Retina (tissue), 1 donor: ENCODE measurements around the gene SMC1A.
"Not testable (repeated sequence)": the region's sequence is repeated elsewhere in the genome, so short reads cannot be mapped to it uniquely, and the experiment has no call there.

Source experiments
- DNase-seq: peaks from one replicate; pipeline ENCODE4 v3.0.0-alpha.2; 2016

The SMC1A gene

DNA sequence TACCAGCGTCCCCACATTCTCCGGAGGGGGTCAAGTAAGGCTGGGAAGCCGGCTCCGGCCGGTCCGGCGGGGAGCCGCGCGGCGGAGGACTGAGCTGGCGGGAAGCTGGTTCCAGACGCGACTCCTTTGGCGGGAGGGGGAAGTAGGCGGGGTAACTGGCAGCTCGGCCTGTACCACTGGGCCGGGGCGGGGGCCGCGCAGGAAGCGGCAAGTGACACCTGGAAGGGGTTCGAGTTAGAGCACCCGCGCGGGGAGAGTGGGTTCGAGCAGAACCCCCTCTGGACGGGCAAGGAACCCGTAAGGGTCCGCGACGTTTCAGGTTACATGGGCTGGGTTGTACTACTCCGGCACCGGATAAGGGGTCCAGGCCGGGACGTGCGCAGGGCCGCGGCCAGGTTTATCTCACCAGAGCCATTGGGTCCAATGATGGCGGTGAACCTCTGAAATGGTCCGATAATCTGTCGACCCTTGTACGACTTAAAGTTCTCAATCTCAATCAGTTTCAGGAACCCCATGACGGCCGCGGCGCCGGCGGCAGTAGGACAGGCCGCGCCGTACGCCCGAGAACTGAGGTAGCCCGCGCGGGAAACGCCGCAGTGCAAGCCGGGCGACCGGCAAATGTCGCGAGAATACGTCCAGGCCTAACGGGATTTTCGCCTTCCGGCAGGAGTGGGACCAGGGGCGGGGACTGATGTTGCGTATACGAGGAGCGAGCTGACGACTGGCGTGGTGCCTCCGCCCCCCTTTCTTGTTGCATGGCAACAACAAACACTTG lies at the start of gene SMC1A:
TSS of gene SMC1A (minus strand) at position 569 of the 775 bp plus-strand sequence. CDS start at position 515, 54 bp downstream.
- peak; percentile 97 for DNase-seq

DNA sequence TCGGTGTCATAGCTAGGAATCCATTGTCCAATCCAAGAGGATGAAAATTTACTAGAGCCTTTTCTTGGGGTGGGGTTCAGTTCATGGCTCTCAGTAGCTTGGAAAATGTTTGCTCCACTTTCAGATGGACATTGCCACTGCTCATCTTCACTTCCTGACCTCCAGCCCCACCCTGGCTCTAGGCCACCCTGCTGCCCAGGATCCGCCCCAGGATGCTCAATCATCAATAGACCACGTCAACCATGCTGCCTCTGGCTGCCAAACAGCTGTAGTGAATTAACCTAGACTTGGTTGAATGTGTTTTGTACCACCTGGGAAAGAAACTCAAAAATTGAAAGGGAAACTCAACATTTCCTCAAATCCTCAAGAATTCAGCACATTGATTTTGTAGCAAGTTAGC lies 48.9 kb upstream of the SMC1A start:
- no peak for DNase-seq

DNA sequence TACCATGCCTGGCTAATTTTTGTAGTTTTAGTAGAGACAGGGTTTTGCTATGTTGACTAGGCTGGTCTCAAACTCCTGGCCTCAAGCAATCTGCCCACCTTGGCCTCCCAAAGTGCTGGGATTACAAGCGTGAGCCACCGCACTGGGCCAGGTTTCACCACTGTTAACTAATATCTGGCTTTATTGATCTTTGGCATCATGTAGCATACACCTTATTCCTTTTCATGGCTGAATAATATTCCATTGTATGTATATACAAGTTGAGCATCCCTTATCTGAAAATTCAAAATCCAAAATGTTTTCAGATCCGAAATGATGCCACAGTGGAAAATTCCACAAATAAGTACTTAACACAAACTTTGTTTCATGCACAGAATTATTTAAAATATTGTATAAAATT lies 46.2 kb upstream of the SMC1A start:
- not testable (repeated sequence) for DNase-seq

DNA sequence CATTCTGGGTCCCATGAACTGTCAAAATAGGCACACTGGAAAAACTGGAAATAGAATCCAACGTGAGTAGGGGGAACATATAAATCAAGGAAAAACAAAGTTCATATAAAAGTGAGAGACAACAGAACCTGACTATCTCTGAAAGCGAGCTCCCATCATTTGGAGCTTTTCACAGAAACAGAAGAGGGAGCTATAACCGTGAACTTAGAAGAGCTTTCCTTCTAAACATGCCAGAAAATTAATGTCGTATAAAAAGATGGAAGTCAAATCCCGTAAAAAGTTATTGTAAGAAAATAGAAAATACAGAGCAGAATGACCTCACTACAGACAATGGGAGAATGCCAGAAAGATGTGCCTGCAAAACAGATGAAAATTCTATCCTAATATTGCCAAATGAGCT lies 35.6 kb upstream of the SMC1A start:
- no peak for DNase-seq

DNA sequence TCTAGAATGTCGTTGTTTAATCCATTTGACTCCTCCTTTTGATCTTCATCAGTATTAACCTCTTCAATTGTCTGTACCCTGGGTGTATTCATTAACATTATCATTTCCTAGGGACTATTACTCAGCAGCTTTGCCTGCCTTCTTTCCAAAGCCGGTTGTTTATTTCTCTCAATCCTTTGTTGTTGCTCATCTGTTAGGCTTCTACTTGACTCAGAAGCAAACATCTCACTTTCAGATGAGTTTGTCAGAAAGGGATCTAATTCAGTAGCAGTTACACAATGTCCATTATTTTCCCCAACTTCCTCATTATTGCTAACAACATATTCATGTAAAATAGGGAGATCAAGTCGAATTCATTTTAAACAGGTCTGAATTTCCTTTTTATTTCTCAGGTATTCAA lies 33.8 kb upstream of the SMC1A start:
- DNase-seq: no peak

DNA sequence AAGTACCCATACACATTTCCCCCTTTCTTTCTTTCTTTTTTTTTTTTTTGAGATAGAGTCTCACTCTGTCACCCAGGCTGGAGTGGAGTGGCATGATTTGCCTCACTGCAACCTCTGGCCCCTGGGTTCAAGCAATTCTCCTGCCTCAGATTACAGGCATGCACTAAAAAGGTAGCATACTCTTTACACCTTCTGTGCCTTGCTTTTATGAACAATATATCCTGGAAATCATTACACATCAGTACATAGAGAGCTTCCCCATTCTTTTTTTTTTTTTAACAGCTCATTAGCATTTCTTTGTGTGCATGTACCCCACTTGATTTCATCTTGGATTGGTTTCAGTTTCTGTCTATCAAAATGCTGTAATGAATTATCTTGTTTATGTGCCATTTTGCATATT lies 30.4 kb upstream of the SMC1A start:
- no peak for DNase-seq

DNA sequence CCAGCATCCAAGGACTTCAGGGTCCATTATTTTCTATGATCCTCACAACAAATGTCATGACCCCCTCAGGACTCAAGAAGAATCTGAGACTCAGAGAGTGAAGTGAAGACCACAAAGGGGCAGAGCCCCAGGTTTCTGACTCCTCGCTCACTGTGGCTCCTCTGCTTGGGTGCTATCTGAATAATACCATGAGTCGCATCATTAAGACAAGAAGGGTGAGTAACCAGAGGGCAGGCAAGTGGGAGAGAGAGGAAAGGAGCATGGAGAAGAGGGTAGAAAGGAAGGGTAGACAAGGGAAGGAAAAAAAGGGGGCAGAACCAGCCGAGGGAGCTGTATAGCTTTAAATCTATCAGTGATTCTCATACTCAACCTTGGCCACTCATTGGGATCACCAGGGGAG lies 27.2 kb upstream of the SMC1A start:
- no peak for DNase-seq

DNA sequence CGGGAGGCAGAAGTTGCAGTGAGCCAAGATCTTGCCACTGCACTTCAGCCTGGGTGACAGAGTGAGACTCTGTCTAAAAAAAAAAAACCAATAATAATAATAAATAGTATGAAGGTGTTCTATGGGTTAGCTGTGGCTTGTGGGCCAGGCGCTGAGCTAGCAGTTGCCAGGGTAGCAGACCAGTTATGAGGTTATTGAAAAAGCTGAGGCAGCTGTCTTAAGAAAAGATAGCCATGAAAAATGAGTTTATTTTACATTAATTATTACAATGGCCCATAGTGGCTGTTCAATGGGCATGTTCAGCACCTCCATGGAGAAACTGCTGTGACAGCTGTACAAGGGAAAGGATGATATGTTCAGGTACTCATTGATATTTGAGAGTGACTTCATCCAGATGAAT lies 25.0 kb upstream of the SMC1A start:
- no peak for DNase-seq

DNA sequence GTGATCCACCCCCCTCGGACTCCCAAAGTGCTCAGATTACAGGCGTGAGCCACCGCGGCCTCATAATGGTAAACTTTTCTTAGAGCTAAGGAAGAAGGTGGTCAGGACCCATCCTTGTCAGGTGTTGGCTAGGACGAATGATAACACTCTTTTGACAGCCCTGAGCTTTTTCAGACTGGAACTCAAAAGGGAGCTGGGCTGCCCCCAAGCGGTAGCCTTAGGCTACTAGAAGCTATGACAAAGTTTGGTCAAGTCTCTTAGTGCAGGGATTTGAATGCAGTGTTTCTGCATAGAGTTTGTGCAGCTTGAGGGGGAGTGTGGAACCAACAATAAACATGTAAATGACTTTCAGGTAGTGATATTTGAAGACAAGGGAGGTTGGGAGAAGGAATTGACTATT lies 23.5 kb upstream of the SMC1A start:
- DNase-seq: peak; percentile 11

DNA sequence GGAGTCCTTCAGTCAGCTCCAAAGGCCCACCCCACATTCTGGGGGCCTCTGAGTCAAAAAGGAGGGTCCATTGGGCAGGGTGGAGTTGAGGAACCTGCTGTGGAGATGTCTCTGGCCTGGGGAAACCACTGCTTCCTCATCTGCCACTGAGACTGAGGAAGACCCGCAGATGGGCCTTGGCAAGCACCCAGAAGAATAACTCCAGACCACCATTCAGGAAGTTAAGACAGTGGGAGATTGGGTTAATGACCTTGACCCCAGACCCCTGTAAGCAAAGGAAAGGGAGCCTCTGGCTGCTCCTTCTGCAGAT lies 19.8 kb upstream of the SMC1A start:
- DNase-seq: no peak

DNA sequence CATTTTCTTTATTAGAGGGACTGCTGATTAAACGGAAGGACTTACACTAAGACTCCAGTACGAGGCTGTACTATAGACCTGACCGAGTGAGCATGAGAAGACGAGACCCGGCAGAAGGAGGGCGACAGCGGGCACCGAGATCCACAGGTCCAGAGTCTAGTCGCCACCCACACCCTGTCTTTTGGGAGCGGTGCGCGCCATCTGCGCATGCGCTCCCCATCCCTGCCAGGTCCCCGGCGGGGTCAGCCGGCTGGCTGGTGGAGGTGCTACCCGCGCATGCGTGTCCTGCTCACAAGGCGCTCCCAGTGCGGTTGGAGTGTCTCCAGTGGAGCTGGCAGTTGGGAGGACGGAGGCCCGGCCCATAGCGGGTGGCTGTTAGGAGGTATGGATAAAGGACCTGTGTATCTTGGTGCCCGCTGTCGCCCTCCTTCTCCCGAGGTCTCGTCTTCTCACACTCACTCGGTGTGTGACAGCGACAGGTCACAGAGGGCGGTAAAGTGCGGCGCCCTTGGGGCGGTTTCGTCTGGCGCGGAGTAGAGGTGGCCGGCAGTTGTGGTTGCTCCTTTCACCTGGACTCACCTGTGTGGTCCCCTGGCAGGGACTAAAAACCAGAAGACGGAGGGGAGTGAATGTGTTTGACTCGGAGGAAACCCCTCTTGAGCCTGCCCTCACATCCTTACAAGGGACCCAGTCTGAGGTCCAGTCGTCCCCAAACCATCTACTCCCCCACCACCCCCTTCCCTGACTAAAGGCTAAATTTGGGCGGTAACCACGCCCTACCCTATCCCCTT lies 19.3 kb upstream of the SMC1A start:
- DNase-seq: peak; percentile 82

DNA sequence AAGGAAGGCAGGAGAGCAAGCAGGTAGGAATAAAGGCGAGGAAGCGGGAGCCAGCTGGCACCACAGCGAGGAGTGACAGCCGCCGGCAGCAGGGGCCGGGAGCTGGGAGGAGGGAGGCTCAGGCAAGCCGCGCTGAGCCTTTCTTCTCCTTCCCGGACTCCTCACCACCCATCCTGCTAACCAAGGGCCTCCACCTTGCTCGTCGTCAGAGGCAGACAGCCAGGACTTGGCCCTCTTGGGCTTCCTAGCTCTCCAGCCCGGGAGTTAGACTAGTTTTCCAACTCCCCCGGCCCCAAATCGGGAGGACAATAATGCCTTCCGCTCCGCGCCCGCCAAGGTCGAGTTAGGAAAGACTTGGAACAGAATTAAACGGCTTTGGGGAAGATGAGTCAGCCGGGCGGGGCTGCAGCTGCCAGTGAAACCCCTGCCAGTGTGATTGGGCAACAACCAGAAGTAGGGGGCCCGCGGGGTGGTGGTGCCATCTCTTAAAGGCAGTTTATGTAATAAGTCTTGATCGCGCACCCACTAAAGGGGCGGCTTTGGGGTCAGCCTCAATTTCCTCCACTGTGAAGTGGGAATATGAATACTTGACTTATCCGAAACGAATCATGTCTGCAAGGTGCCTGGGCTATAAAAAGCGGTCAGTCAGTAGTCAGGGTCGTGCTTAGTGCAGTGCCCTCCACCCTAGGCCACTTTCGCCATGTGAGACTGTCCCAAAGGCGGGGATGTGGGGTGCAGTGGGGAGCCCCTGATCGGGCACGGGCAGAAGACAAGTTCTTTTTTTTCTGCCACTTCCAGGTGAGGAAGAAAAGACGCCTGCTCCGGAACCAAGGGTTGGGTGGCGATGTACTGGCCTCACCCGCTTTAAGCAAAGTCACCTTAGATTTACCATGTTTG lies 18.4 kb upstream of the SMC1A start:
- peak; percentile 38 for DNase-seq

DNA sequence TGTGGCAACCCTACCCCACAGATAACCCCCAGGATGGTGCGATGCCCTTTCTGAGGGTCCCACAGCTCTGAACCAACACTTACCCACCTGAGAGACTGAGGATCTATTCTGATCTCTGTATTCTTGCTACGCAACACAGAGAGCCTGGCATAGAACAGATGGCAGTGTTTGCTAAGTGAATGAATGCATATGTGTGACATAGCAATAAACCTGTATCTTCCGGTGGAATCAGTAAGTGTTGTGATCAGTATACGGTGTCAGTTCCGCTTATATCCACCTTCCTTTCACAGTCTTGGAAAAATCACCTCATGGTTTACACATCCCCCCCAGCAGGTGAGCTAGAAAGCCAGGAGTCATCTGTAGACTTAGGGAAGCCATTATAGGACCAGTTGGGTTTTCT lies 17.6 kb upstream of the SMC1A start:
- DNase-seq: no peak

DNA sequence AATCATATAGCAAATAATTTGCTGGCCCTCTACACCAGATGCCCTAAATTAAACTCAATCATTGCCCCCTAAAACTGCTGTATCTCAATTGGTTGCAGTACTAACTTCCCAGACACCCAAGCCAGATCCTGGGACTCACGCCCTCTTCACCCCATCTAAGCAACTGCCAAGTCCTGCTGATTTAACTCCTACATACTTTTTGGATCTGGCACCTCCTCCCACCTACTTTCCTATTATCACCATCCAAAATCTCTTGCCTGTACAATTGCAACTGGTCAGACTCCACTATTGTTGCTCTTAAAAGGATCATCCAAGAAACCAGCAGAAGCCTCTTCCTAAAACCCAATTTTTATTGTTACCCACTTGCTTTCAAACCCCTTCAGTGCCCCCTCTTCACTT lies 16.4 kb upstream of the SMC1A start:
- no peak for DNase-seq

DNA sequence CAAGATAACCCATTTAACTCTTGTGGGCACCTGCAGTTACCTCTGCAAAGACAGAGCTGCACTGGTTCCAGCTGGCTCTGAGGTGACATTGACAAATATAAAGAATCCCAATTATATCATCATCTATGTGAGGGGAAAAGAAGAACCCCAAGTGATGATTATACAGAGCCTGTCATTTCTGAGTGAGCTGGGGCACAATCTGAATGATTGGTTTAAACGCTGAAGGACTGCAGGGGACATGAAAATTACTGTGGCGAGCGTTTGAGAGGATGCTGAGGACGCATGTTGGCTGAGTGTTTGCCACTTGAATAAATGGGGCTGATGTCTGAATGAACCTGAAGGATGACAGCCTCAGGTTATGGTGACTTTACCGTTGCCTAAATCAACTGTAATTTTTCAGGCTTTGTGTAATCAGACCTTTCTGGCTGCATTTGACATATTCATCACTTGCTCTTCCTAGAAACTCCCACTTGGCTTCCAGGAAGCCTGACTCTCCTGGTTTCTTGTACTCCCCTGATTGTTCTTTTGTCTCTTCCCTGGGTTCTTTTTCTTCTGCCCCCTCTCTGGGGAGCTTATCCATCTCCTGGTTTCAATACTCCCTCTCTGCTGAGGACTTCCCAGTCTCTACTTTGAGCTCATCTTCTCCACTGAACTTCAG lies 15.8 kb upstream of the SMC1A start:
- no peak for DNase-seq

DNA sequence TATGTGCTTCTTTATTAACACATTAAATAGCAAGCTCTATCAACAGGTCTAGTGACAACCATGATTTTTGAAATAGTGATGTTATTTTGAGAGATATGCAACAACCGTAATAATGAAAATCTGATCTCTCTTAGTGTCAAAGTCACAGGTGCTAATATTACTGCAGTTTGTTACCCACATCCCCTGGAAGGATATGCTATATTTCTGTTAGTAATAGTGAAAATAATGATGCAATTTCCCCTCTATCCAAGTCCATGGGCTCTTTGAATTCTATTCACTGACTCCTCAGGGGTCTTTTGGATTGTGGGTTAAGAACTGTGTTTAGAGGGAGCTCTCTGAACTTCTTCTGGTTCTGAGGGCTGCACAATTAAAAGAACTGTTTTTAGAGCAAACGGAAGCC lies 14.8 kb upstream of the SMC1A start:
- no peak for DNase-seq

DNA sequence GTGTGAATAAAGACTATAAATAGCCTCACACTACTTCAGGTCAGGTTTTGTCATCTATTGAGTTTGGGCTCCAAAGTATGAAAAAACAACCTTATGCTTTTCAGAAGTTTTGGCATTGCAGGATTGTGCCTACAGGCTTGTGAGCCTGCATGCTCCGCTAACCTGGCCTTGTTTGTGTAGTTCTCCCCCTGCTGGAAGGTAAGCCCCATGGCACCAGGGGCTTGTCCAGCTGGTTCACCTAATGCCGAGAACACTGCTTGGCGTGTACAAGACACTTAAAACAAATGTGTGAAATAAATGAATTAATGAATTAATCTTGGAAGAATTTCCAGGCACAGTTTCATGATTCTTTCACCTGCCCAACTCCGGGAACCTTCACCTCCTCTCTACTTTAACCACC lies 13.5 kb upstream of the SMC1A start:
- peak; percentile 61 for DNase-seq

DNA sequence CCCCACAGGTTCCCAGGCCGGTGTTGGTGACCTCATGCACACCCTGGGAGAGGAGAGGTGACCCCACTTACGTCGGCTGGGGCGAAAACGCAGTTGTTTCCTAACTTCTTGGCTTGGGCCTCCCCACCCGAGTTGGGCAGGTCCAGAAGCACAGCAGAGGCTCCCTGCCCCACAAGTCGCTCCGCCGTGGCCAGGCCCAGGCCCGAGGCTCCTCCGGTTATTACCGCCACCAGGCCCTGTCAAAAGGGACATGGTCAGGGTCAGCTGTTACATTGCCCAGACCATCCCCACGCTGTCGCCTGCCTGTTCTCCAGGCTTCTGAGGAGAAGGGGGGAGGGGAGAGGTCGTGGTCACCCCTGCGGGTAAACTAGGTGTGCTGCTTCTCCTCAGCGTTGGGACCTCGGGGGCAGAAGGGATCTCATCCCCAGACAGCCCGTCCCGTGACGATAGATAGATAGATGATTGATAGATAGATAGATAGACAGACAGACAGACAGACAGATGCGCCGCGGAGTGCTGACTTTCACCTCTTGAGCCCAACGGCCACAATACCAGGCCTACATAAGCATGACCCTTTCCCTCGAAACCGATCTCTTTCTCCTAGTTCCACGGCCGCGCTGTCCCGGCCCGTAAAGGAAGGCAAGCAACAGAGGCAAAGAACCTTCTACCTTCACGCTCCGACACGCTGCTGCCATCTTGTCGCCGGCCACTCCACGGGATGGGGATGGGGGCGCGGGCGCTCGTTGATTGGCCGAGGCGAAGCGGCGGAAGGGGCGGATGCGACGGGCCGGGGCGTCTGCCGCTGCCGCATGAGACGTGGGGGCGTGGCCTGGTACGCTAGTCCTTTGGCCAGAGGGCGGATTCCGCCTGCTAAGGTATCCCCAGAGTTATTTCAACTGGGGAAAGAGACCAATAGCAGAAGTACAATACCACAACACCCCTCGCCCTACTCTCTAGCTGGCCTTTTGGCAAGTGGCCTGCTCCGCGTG lies 11.5 kb upstream of the SMC1A start, which contains the start of gene HSD17B10:
TSS of gene HSD17B10 (minus strand) at position 720 of the 989 bp plus-strand sequence. CDS start at position 695, 25 bp downstream.
- DNase-seq: peak; percentile 82

DNA sequence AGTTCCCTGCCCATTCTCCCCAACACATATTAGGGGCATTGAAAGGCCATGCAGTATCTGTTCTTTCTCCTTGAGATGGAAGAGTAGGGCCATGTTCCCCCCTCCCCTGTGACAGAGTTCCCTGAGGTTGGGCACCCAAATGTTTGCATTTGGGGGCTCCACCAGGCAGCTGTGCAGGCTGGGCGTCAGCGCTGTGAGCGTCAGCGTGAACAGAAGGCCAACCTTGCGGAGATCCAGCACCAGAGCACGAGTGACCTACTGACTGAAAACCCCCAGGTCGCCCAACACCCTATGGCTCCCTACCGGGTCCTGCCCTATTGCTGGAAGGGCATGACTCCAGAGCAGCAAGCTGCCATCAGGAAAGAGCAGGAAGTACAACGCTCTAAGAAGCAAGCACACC lies 7.8 kb upstream of the SMC1A start:
- no peak for DNase-seq

DNA sequence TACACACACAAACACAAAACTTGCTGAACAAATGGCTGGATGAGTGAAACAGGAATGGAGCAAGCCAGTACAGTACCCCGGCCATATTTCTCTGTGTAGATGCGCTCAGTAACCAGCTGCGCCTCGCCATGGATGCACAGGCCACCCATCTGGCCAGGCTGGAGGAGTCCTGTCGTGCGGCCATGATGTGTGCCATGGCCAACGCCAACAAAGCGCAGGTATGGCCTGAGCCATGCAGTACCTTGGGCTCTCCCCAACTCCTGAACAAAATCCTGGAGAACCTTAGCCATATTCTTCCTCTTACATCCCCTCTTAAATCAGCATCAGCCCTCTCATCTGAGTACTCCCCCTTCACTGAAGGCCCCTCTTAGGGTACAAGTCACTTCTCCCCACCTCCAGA lies 7.3 kb upstream of the SMC1A start:
- no peak for DNase-seq

DNA sequence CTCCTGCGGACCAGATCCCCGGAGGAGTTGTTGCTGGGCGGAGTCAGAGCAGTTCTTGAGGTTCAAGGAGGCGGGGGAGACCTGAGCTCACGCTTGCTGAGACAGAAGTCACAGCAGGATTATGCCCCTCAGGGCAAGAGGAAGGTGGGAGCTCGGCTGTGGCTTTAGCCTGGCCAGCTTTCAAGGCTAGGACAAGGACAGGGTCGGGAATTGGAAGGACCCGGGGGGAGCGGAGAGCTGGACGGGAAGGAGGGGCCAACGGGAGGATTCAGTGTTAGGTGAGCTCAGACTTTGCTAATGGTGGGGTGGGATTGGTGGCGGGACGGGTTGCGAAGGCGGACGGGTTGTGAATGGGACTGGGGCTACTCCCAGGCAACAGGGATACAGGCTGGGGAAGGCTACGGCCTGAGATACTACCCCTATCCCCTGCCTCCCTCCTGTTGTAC lies 430 bp upstream of the SMC1A start, which contains the start of gene RIBC1:
TSS of gene RIBC1 (plus strand) at position 13 of the 446 bp plus-strand sequence. CDS start 3,404 bp downstream, outside the sequence.
- DNase-seq: no peak
